ENCODE data around the gene SIM1.

SIM1 gene

GRCh38 chr6:100440935-100441334 is 23.8 kb downstream of the SIM1 start:
- no peak overlapping the region for H3K4me3 ChIP-seq (ENCODE audit: low read length)
- no peak for DNase-seq (ENCODE audit: low read depth, low spot score)

- no peak for DNase-seq (ENCODE audit: low read depth, low spot score)
- H3K4me3 ChIP-seq (ENCODE audit: low read length) = no peak overlapping the region
These were observed 29.4 kb downstream of the SIM1 start for GRCh38 chr6:100435299-100435698.

- DNase-seq (ENCODE audit: low read depth, low spot score) = no peak
These were observed 30.8 kb downstream of the SIM1 start for GRCh38 chr6:100433726-100434435.

GRCh38 chr6:100432136-100432535 is 32.6 kb downstream of the SIM1 start:
- DNase-seq (ENCODE audit: low read depth, low spot score) = peak; percentile 44
- no peak overlapping the region for H3K4me3 ChIP-seq (ENCODE audit: low read length)

More at GRCh38 chr6:100433726-100434435, 30.8 kb downstream of the SIM1 start:
- no peak overlapping the region for H3K4me3 ChIP-seq (ENCODE audit: low read length)

- no peak for DNase-seq (ENCODE audit: low read depth, low spot score)
- no peak overlapping the region for H3K4me3 ChIP-seq (ENCODE audit: low read length)
These were observed 33.8 kb downstream of the SIM1 start for GRCh38 chr6:100430962-100431361.

GRCh38 chr6:100427452-100427851 is 37.3 kb downstream of the SIM1 start:
- H3K4me3 ChIP-seq (ENCODE audit: low read length) = no peak overlapping the region
- no peak for DNase-seq (ENCODE audit: low read depth, low spot score)

- no peak for DNase-seq (ENCODE audit: low read depth, low spot score)
- no peak overlapping the region for H3K4me3 ChIP-seq (ENCODE audit: low read length)
These were observed 37.9 kb downstream of the SIM1 start for GRCh38 chr6:100426744-100427338.

GRCh38 chr6:100426241-100426640 is 38.5 kb downstream of the SIM1 start:
- DNase-seq (ENCODE audit: low read depth, low spot score) = no peak

GRCh38 chr6:100420711-100421110 is 44.0 kb downstream of the SIM1 start:
- H3K4me3 ChIP-seq (ENCODE audit: low read length) = no peak overlapping the region
- DNase-seq (ENCODE audit: low read depth, low spot score) = no peak

More at GRCh38 chr6:100426241-100426640, 38.5 kb downstream of the SIM1 start:
- H3K4me3 ChIP-seq (ENCODE audit: low read length) = no peak overlapping the region

GRCh38 chr6:100417036-100417435 is 47.7 kb downstream of the SIM1 start:
- DNase-seq (ENCODE audit: low read depth, low spot score) = no peak
- H3K4me3 ChIP-seq (ENCODE audit: low read length) = no peak overlapping the region

- H3K4me3 ChIP-seq (ENCODE audit: low read length) = no peak overlapping the region
These were observed 49.0 kb downstream of the SIM1 start for GRCh38 chr6:100415768-100416167.

GRCh38 chr6:100412872-100413271 is 51.8 kb downstream of the SIM1 start:
- H3K4me3 ChIP-seq (ENCODE audit: low read length) = no peak overlapping the region
- DNase-seq (ENCODE audit: low read depth, low spot score) = no peak

More at GRCh38 chr6:100415768-100416167, 49.0 kb downstream of the SIM1 start:
- no peak for DNase-seq (ENCODE audit: low read depth, low spot score)

GRCh38 chr6:100404051-100404450 is 60.7 kb downstream of the SIM1 start:
- DNase-seq (ENCODE audit: low read depth, low spot score) = no peak

GRCh38 chr6:100393493-100393892 is 71.2 kb downstream of the SIM1 start:
- H3K4me3 ChIP-seq (ENCODE audit: low read length) = no peak overlapping the region
- no peak for DNase-seq (ENCODE audit: low read depth, low spot score)

More at GRCh38 chr6:100404051-100404450, 60.7 kb downstream of the SIM1 start:
- H3K4me3 ChIP-seq (ENCODE audit: low read length) = no peak overlapping the region

- H3K4me3 ChIP-seq (ENCODE audit: low read length) = no peak overlapping the region
- DNase-seq (ENCODE audit: low read depth, low spot score) = no peak
These were observed 72.3 kb downstream of the SIM1 start for GRCh38 chr6:100392423-100392822.

GRCh38 chr6:100388868-100389519 is 75.7 kb downstream of the SIM1 start:
- H3K4me3 ChIP-seq (ENCODE audit: low read length) = no peak overlapping the region

GRCh38 chr6:100382767-100383195 is 81.9 kb downstream of the SIM1 start:
- no peak overlapping the region for H3K4me3 ChIP-seq (ENCODE audit: low read length)
- no peak for DNase-seq (ENCODE audit: low read depth, low spot score)

More at GRCh38 chr6:100388868-100389519, 75.7 kb downstream of the SIM1 start:
- no peak for DNase-seq (ENCODE audit: low read depth, low spot score)

- DNase-seq (ENCODE audit: low read depth, low spot score) = no peak
- no peak overlapping the region for H3K4me3 ChIP-seq (ENCODE audit: low read length)
These were observed 82.7 kb downstream of the SIM1 start for GRCh38 chr6:100382031-100382430.

GRCh38 chr6:100381111-100381510 is 83.6 kb downstream of the SIM1 start:
- no peak for DNase-seq (ENCODE audit: low read depth, low spot score)
- no peak overlapping the region for H3K4me3 ChIP-seq (ENCODE audit: low read length)

GRCh38 chr6:100379386-100379785 is 85.3 kb downstream of the SIM1 start:
- no peak for DNase-seq (ENCODE audit: low read depth, low spot score)
- H3K4me3 ChIP-seq (ENCODE audit: low read length) = no peak overlapping the region
